GM21717 (cell line): ENCODE results near the gene ARHGEF35.
"Not testable (repeated sequence)": the region's sequence is repeated elsewhere in the genome, so short reads cannot be mapped to it uniquely, and the experiment has no call there.

ENCODE experiments used
- ATAC-seq: cut with Tn5 transposase; IDR thresholded peaks from one replicate; pipeline ENCODE4 v1.9.1; 2021; ENCODE audit warnings: mild to moderate bottlenecking, moderate library complexity; ENCODE audit not compliant: unreplicated experiment

The ARHGEF35 gene

DNA sequence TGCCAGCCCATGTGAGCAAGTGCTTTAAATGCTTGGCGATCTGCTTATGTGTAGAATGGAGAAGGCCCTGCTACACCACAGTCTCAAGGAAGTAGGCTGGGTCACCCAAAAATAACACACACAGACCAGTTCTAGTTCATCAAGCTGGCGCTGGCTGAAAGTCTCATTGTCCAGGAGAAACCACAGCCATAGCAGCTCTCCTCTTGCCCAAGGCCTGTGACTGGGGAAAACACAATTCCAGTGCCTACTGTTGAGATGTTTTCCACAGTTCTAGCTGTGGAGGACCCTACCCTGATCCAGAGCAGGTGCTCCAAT lies 16.5 kb downstream of the ARHGEF35 start:
- peak; percentile 16 for ATAC-seq

DNA sequence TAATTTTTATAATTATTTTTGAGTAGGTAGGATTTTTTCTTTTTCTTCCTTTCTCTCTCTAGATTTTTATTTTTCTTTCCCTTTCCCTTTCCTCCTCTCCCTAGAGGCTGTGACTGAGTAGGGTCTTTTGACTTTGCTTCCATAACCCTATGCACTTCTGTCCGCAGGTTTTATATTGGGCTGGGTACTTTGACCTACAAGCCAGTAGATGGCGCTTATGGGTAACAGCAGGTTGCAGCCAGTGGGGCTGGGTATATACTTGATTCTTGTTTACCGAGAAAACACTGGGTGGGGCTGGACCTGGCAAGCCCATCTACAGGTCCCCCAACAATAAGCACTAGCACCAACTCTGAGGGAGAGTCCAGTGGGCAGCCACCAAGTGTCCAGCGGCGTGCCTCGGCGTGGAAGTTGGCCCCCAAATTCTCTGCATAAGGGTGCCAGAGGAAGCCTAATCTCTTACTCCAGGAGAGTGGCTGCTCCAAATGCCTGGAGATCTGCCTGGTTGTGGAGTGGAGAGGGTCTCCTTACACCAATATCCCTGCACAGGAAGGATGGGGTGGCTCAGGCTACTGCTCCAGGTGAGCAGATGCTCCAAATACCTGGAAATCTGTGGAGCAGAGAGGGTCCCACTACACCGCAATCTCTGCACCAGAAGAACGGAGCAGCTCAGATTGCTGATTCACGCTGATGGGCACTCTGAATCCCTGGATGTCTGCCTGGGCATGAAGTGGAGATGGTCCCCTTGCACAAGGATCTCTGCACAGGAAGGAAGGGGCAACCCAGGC lies 17.1 kb downstream of the ARHGEF35 start:
- peak; percentile 99 for ATAC-seq

DNA sequence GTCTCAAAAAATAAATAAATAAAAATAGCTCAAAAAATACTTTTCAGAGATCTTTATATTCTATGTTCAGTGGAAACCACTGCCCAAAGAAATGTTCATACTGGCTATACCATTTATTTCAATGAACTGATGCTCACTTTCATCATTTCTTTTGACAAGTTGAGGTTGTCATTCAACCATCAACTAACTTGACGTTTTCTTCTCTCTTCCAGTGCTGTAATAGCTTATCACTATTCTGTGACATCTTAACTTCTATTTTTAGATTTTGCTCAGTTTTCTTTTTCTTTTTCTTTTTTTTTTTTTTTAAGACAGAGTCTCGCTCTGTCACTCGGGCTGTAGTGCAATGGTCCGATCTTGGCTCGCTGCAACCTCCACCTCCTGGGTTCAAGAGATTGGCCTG lies 21.0 kb downstream of the ARHGEF35 start:
- ATAC-seq, result no peak

DNA sequence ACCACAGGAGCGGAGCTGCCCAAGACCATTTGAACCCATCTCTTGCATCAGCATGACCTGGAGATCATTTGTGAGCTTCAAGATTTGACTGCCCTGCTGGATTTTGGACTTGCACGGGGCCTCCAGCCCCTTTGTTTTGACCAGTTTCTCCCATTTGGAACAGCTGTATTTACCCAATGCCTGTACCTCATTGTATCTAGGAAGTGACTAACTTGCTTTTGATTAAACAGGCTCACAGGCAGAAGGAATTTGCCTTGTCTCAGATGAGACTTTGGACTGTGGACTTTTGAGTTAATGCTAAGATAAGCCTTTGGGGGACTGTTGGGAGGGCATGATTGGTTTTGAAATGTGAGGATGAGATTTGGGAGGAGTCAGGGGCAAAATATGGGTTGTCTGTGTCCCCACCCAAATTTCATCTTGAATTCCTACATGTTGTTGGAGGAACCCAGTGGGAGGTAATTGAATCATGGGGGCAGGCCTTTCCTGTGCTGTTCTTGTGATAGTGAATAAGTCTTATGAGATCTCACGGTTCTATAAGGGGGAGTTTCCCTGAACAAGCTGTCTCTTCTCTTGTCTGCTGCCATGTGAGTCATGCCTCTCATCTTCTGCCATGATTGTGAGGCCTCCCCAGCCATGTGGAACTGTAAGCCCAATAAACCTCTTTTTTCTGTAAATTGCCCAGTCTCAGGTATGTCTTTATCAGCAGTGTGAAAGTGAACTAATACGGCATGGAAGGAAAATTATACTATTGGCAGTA lies 23.9 kb downstream of the ARHGEF35 start:
- ATAC-seq, result not testable (repeated sequence)

DNA sequence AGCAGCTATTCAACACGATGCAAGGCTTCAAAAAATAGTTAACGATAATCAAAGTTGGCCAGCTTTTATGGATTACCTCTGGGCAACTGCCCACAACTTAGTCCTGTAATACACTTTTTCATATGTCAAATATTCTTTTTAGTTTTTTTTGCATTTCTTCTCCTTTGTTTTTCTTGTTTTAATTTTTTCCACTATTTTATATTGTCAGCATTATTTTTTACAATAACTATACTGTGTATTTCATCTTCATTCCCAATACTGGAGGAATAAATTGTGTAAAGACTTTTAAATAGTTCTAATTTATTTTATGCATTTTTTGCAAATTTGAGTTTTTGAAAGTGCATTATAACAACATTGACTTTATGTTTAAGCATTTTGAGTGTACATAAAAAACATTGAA lies 30.8 kb downstream of the ARHGEF35 start:
- no peak for ATAC-seq

DNA sequence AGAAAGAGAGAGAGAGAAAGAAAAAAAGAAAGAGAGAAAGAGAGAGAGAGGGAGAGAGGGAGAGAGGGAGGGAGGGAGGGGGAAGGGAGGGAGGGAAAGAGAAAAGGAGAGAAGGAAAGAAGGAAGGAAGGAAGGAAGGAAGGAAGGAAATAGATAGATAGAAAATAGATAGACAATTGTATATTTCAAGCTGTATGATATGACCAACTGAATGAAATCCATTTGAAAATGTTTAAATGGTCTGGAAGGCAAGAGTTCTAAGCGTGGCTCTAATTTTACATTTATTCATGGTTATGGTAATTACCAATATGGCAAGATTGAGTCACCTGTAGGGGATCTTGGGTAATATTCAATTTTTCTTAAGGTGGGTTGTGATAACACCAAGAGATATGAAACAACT lies 36.8 kb downstream of the ARHGEF35 start:
- ATAC-seq, result no peak

DNA sequence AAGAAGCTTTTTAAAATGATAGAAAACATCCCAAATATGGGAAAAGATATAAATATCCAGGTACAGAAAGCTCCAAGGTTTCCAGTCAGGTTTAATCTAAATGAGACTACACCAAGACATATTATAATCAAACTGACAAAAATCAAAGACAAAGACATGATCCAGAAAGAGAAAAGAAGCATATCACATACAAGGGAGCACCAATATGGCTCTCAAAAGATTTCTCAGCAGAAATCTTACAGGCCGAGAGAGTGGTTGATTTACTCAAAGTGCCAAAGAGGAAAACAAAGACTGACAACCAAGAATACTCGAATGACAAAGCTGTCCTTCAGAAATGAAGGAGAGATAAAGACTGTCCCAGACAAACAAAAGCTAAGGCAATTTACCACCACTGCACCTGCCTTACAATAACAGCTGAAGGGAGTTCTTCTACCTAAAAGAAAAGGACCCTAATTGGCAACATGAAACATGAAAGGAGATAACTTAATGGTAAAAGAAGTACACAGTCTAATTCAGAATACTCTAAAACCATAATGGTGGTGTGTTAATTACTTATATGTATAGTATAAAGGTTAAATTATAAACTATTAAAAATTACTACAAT lies 47.3 kb downstream of the ARHGEF35 start:
- ATAC-seq, result no peak

DNA sequence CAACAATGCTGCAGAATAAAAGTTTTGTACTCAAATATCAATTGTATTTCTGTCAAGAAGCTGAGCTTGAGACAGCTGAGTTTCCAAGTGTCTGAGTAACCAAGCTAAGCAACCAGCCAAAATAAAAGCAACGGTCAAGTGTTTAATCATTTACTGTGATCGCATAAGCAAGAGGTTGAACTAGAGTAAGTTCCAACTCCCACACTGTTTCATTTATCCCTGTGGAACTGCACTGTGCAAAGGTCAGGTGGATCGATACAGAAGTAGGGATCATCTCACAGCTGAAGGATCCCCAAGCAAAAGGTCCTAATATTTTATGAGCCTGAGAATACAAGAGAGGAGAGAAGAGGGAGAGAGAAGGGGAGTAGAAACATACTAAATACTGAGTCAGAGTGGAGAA lies 51.2 kb downstream of the ARHGEF35 start:
- no peak for ATAC-seq

DNA sequence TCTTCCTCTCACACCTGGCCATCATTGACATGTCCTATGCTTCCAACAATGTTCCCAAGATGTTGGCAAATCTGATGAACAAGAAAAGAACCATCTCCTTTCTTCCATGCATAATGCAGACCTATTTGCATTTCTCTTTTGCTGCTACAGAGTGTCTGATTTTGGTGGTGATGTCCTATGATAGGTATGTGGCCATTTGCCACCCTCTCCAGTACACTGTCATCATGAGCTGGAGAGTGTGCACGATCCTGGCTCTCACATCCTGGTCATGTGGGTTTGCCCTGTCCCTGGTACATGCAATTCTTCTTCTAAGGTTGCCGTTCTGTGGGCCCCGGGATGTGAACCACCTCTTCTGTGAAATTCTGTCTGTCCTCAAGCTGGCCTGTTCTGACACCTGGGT lies 53.4 kb downstream of the ARHGEF35 start:
- no peak for ATAC-seq

DNA sequence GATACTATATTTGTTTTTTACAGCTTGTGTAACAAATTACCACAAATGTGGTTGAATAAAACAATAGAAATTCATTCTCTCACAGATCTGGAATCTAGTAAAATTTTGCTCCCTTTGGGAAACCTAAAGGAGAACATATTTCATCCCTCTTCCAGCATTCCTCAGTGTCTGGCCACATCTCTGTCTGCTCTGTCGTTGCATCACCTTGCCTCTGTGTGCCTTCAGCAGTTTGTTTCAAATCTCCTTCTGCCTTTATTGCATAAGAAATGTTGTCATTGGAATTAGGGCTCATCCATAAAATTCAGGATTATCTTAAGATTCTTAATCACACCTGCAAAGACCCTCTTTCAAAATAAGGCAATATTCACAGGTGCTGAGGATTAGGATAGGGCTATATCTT lies 58.1 kb downstream of the ARHGEF35 start:
- no peak for ATAC-seq
